HG03565 (cell line): ENCODE measurements around the gene SPDYE1.
"Not testable (repeated sequence)": the region's sequence is repeated elsewhere in the genome, so short reads cannot be mapped to it uniquely, and the experiment has no call there.

Source experiments
- ATAC-seq: cut with Tn5 transposase; IDR thresholded peaks from one replicate; pipeline ENCODE4 v1.9.1; 2021; ENCODE audit warnings: mild to moderate bottlenecking, moderate library complexity; ENCODE audit not compliant: unreplicated experiment

Gene SPDYE1

DNA sequence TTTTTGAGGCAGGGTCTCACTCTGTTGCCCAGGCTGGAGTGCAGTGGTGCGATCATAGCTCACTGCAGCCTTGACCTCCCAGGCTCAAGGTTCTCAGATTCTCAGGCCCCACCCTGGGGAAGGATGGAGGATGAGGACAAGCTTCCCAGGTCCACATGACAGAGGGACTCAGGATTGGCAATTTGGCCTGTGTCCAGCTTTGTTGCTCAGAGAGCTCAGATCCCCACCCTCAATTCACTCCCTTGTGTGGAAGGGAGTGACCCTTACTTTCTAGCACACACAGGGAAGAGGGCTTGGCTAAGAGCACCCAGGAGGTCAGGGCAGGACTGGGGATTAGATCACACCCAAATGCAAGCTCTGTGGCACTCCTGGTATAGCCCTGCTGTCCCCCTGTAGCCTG, 6.9 kb upstream of the SPDYE1 start:
- ATAC-seq, result not testable (repeated sequence)

- peak; percentile 95 for ATAC-seq
Measured at GRCh38 chr7:43992896-43993295, 4.8 kb upstream of the SPDYE1 start.

DNA sequence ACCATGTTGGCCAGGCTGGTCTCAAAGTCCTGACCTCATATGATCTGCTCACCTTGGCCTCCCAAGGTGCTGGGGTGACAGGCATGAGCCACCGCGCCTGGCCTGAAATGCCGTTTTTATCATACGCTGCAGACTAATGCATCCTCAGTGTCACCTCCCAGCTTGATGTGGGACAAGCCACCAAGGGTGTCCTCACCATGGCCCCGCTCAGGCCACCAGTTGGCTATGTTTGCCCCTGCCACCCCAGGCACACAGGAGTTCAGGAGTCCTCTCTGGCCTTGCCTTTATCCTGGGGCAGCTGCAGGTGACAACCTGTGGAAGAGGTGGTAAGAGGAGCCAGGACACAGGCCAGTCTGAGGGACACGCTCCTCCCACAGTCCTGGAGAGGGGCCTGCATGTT, 3.0 kb upstream of the SPDYE1 start:
- ATAC-seq, result not testable (repeated sequence)

- not testable (repeated sequence) for ATAC-seq
Measured at GRCh38 chr7:44012081-44012480, 14.4 kb downstream of the SPDYE1 start.

- not testable (repeated sequence) for ATAC-seq
Measured at GRCh38 chr7:44015090-44015489, 17.4 kb downstream of the SPDYE1 start.

DNA sequence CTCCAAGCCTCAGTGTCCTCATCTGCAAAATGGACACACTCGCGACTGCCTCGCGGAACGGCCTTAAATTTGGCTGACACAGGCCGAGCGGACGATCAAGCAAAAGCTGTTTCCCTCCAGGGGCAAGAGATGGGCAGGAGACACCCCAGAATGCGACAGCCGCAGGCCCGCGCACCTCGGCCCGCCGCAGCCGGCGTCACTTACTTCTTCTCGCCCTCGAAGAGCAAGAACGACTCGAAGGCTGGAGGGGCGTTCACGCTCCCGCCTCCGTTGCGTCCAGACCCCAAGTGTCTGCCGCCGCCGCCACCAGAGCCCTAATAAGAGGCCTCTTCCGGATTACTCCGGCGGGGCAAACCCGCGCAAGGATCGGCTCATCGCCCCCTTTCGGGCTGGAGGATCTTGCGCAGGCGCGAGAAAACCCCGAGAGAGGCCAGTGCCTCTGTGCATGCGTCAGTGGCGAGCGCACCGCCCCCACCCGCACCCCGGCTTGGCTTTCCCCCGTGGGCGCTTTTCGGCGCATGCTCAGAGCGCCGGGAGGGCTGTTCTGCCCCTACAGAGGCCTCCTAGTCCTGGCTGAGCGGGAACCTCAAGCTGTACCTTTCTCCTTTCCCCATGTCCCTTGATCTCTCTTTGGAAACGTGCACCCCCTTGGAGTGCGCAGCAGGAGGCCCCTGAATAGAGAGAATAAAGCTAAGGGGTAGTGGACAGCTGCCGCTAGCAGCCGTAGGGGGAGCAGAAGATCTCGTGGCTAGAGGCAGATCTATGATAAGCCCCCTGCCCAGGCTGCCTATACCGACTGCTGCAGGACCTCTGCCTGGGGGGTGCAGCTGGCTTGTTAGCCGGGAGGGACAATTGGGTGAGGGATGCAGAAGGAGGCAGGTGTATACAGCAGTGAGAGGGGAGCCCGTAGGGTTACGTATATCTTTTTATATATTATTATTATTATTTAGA, 21.4 kb downstream of the SPDYE1 start:
- ATAC-seq, result peak; percentile 93

GRCh38 chr7:44019825-44020224, 22.1 kb downstream of the SPDYE1 start:
- ATAC-seq, result not testable (repeated sequence)

DNA sequence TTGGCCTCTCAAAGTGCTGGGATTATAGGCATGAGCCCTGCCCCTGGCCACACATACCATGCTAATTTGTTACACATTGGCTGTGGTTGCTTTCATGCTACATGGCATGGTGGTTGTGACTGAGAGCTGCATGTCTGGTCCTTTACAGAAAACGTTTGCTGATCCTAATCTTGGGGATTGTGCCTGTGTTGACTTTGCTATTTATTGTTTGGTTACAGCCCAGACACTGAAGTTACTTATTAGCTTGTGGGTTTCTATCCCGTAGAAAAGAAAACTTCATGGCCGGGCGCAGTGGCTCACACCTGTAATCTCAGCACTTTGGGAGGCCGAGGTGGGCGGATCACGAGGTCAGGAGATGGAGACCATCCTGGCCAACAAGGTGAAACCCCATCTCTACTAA, 24.4 kb downstream of the SPDYE1 start:
- ATAC-seq, result not testable (repeated sequence)

DNA sequence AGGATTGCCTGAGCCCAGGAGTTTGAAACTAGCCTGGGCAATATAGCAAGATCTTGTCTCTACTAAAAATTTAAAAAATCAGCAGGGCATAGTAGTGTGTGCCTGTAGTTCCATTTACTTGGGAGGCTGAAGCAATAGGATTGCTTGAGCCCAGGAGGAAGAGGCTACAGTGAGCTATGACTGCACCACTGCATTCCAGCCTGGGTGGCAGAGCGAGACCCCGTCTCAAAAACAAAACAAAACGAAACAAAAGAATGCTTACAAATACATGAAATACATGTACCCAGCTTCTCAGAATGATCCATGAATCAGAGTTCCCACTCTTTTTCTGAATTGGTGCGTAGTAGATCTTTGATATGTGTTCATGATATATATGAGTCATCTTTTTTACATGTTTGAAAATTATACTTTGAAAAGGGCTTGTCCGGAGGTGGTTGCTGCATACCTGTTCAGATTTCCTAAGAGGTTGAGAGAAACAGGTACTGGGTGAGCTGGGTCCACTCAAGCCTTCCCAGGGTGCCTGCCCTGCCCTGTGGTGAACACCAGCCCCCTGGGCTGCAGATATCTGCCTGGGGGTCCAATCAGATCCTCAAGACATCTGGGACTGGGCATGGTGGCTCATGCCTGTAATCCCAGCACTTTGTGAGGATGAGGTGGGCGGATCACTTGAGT, 25.2 kb downstream of the SPDYE1 start:
- not testable (repeated sequence) for ATAC-seq

- not testable (repeated sequence) for ATAC-seq
Measured at GRCh38 chr7:44029433-44029832, 31.7 kb downstream of the SPDYE1 start.

- ATAC-seq, result not testable (repeated sequence)
Measured at GRCh38 chr7:44030029-44030428, 32.3 kb downstream of the SPDYE1 start.

DNA sequence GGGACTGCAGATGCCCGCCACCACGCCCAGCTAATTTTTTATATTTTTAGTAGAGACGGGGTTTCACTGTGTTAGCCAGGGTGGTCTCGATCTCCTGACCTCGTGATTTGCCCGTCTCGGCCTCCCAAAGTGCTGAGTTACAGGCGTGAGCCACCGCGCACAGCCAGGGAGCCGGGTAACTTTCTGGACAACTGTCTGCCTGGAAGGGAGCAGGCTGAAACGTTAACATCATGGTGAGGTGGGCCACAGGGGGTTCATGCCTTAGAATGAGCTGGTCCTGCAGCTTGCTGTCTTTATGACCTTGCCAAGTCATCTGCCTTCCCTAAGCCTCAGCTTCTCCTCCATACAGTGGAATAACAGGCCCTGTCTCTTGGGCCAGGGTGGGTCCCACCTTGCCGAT, 33.6 kb downstream of the SPDYE1 start:
- not testable (repeated sequence) for ATAC-seq

GRCh38 chr7:44032031-44032430, 34.3 kb downstream of the SPDYE1 start:
- not testable (repeated sequence) for ATAC-seq

DNA sequence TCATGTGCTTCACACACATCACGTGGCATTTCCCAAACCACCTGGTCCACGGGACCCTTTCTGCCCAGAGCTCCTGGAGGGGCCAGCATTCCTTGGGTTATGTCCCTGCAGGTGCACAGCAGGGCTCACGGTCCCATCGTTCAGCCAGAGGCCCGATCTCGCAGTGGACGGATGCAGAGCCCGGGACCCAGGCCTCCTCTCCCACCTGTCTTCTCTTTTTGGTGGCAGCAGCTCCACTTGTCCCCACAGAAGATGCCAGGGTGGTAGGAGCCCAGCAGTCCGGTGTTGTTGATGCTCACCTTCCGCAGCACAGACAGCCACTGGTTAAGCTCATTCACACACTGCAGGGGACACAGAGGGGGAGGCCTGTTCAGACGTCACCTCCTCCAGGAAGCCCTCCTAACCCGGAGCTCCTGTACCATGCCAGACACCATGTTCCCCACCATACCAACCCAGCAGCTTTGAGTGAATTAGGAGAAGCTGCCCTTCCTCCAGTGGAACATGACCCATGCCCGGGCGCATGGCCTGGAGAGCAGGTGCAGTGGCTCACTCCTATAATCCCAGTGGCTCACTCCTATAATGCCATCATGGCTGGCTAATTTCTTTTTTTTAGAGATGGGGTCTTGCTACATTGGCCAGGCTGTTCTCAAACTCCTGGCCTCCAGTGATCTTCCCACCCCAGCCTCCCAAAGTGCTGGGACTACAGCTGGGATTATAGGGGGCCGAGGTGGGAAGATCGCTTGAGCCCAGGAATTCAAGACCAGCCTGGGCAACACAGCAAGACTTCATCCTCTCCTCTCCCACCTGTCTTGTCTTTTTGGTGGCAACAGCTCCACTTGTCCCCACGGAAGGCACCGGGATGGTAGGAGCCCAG, 36.5 kb downstream of the SPDYE1 start:
- ATAC-seq, result not testable (repeated sequence)

DNA sequence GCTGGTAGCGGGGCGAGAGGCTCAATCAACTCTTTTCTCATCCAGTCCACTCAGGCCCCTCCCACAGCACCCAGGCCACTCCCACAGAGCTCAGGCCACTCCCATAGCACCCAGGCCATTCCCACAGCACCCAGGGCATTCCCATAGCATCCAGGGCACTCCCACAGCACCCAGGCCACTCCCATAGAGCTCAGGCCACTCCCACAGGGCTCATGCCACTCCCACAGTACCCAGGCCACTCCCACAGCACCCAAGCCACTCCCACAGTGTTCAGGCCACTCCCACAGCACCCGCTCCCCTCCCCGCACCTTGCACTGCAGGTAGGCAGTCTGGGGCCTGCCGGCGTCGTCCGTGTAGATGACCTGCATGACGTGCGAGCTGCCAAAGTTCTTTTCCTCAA, 38.7 kb downstream of the SPDYE1 start:
- not testable (repeated sequence) for ATAC-seq

- ATAC-seq, result not testable (repeated sequence)
Measured at GRCh38 chr7:44037951-44038350, 40.3 kb downstream of the SPDYE1 start.

DNA sequence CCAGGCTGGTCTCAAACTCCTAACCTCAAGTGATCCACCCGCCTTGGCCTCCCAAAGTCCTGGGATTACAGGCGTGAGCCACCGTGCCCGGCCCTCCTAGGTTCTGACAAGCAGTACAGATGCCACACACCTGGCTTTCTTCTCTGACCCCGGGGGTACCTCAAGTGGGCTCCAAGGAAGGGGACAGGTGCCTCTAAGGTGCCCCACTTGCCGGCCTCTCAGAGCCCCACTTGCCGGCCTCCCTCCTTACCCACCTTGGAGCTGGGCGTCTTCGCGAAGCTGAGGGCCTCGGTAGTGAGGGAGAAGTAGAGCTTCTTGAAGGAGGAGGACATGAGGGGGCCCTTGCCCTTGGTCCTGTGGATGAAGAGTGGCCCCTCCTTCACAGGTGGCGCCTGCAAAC, 40.9 kb downstream of the SPDYE1 start:
- ATAC-seq, result not testable (repeated sequence)

- peak; percentile 38 for ATAC-seq
Measured at GRCh38 chr7:44038961-44039558, 41.4 kb downstream of the SPDYE1 start.

GRCh38 chr7:44039800-44040492, 42.2 kb downstream of the SPDYE1 start:
- peak; percentile 1 for ATAC-seq

DNA sequence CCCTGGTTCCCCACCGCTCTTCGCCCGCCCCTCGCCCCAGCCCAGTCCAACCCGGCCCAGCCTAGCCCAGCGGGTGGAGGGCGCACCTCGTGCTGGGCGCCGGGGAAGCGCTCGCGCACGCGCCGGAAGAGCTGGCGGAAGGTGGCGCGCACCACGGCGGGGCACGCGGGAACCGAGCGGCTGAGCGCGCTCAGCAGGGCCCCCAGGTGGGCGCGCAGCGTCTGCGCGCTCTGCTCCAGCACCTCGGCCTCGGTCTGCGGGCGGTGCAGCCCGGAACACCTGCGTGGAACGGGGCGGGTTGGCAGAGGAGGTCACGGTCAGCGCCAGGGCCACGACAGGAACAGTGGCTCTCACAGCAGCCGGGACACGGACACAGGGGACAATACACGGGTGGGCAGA, 42.8 kb downstream of the SPDYE1 start:
- ATAC-seq, result peak; percentile 49
